ENCODE data around the gene ROR2.

The ROR2 gene

DNA sequence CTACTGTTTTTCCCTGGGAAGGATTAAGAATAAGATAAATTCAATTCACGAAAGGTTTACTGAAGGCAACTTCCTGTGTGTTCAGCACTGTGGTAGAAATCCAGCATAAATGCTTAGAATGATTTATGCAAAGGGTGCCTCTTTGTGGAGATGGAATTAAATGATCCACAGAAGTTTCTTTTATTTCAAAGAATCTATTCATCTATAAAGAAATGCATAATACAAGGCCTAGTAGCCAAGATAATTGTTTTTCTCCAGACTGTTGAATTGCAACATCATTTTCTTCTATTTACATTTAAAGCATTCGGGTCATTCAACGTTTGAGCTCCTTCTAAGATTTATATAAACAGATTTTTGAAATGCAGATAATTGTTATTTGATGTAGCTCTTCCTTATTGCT lies 387.6 kb downstream of the ROR2 start:
- DNase-seq: no peak
- H3K9me3 ChIP-seq: no peaks in the 10 kb centered on the region
- peaks cover 4% of the 10 kb centered on the region; the same call in 1 of the 2 replicates for H3K27me3 ChIP-seq
- H3K36me3 ChIP-seq: no peaks in the 10 kb centered on the region
- no peaks in the 10 kb centered on the region for H3K4me1 ChIP-seq
- H3K4me3 ChIP-seq (ENCODE audit: low read depth, low read length): no peak overlapping the region
- TF ChIP-seq CTCF (IDR thresholded peaks at IDR 0.05; ENCODE audit: low read depth, low read length): no peak

GRCh38 chr9:91560301-91560700 lies 389.7 kb downstream of the ROR2 start:
- no peak overlapping the region for H3K4me3 ChIP-seq (ENCODE audit: low read depth, low read length)
- H3K4me1 ChIP-seq: no peaks in the 10 kb centered on the region
- no peak for TF ChIP-seq CTCF (IDR thresholded peaks at IDR 0.05; ENCODE audit: low read depth, low read length)
- H3K36me3 ChIP-seq: no peaks in the 10 kb centered on the region
- H3K27me3 ChIP-seq: peaks cover 4% of the 10 kb centered on the region; the same call in 1 of the 2 replicates
- DNase-seq: no peak
- no peaks in the 10 kb centered on the region for H3K9me3 ChIP-seq

DNA sequence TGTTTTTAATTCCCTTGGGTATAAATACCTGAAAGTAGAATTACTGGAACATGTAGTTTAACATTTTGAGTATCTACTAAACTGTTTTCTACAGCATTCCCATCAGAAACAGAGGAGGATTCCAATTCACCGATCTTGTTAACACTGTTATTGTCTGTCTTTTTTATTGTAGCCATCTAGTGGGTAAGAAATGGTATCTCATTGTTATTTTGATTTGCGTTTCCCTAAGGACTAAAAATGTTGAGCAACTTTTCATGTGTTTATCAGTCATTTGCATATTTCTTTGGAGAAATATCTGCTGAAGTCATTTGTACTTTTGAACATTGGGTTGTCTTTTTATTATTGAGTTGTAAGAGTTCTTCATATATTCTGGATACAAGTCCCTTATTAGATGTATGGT lies 391.1 kb downstream of the ROR2 start:
- no peak; the same call in 1 of the 2 replicates for TF ChIP-seq CTCF (IDR thresholded peaks at IDR 0.05; ENCODE audit: low read depth, low read length)
- no peak for DNase-seq
- Histone ChIP-seq H3K4me1 (no peaks in the 10 kb centered on the region), H3K36me3 (no peaks in the 10 kb centered on the region), H3K4me3 (ENCODE audit: low read depth, low read length) (no peak overlapping the region), H3K27me3 (peaks cover 4% of the 10 kb centered on the region; the same call in 1 of the 2 replicates), H3K9me3 (no peaks in the 10 kb centered on the region)

- TF ChIP-seq CTCF (IDR thresholded peaks at IDR 0.05; ENCODE audit: low read depth, low read length): no peak
- Histone ChIP-seq H3K27me3 (peaks cover 4% of the 10 kb centered on the region; the same call in 1 of the 2 replicates), H3K9me3 (no peaks in the 10 kb centered on the region), H3K36me3 (no peaks in the 10 kb centered on the region), H3K4me3 (ENCODE audit: low read depth, low read length) (no peak overlapping the region), H3K4me1 (no peaks in the 10 kb centered on the region)
- DNase-seq: no peak
Measured at GRCh38 chr9:91558395-91558794, 391.6 kb downstream of the ROR2 start.

DNA sequence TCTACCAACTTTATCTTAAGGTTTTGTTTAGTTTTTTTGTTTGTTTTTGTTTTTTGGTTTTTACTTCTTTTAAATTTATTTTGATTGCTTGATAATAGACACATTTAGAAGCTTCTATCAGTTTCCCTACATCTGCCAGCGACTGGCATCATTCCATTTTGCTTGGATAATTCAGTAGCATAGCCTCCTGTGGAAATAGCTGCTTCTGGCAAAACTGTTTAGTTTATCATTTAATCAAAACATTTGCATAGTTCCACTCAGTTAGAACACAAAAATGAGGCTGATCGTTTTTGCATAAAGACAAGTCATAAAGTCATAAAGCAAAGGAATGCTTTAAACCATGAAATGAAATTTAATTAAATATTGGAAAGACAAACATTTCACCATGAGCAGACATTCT lies 392.7 kb downstream of the ROR2 start:
- no peak for TF ChIP-seq CTCF (IDR thresholded peaks at IDR 0.05; ENCODE audit: low read depth, low read length)
- Histone ChIP-seq H3K36me3 (no peaks in the 10 kb centered on the region), H3K27me3 (peaks cover 4% of the 10 kb centered on the region; the same call in 1 of the 2 replicates), H3K4me1 (no peaks in the 10 kb centered on the region), H3K9me3 (no peaks in the 10 kb centered on the region), H3K4me3 (ENCODE audit: low read depth, low read length) (no peak overlapping the region)
- no peak for DNase-seq

- Histone ChIP-seq H3K36me3 (no peaks in the 10 kb centered on the region), H3K27me3 (no peaks in the 10 kb centered on the region), H3K4me1 (no peaks in the 10 kb centered on the region), H3K9me3 (no peaks in the 10 kb centered on the region), H3K4me3 (ENCODE audit: low read depth, low read length) (no peak overlapping the region)
- TF ChIP-seq CTCF (IDR thresholded peaks at IDR 0.05; ENCODE audit: low read depth, low read length): no peak
- no peak for DNase-seq
Measured at GRCh38 chr9:91555132-91555531, 394.9 kb downstream of the ROR2 start.

Measured in BE2C (cell line).